RWPE1 (cell line): ENCODE measurements around the gene RNF126.
"Not testable (repeated sequence)": the region's sequence is repeated elsewhere in the genome, so short reads cannot be mapped to it uniquely, and the experiment has no call there.

ENCODE experiments used
- CTCF ChIA-PET: fragments of 350-600 bp; sonication (Branson Sonifier 250); formaldehyde crosslinking; extraction: SDS; loops from one replicate; lab custom pipeline; 2021; lab: Yijun Ruan, JAX
- POLR2A ChIA-PET: fragments of 400-600 bp; formaldehyde crosslinking; extraction: SDS; loops from one replicate; lab custom pipeline; 2020; ENCODE audit warnings: antibody characterized with exemption; ENCODE audit not compliant: low non-redundant PET; lab: Yijun Ruan, JAX
- DNase-seq: peaks from one replicate; pipeline ENCODE4 v3.0.0; 2012; ENCODE audit warnings: low spot score
- H3K27ac ChIP-seq: fragments of 450-650 bp; 2 replicates; pipeline ENCODE4 v1.5.1; 2017
- TF ChIP-seq, protein P1 (sequence below): fragments of 450-650 bp; conservative IDR thresholded peaks from 2 replicates; pipeline ENCODE4 v1.5.1; 2017; ENCODE audit warnings: low read depth, mild to moderate bottlenecking

The RNF126 gene

DNA sequence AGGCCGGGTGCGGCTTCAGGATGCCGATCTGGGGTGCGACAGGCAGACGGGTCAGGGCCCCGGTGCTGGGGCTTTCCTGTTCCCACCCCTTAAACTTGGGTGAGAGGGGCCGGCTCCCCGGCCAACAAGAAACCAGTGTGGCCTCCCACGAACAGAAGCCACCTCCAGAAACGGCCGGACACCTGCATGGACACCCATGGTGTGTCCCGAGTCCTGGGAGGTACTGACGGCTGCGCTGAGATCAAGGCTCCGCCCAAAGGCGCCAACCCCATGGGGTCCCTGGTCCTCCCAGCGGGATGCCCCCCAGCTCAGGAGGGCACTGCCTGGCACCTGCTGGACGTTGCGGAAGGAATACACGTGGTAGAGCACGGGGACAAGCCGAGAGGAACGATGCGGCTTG lies 41.2 kb downstream of the RNF126 start:
- POLR2A ChIA-PET, result no interaction called here
- CTCF ChIA-PET, result no interaction called here
- TF ChIP-seq, protein P1, sequence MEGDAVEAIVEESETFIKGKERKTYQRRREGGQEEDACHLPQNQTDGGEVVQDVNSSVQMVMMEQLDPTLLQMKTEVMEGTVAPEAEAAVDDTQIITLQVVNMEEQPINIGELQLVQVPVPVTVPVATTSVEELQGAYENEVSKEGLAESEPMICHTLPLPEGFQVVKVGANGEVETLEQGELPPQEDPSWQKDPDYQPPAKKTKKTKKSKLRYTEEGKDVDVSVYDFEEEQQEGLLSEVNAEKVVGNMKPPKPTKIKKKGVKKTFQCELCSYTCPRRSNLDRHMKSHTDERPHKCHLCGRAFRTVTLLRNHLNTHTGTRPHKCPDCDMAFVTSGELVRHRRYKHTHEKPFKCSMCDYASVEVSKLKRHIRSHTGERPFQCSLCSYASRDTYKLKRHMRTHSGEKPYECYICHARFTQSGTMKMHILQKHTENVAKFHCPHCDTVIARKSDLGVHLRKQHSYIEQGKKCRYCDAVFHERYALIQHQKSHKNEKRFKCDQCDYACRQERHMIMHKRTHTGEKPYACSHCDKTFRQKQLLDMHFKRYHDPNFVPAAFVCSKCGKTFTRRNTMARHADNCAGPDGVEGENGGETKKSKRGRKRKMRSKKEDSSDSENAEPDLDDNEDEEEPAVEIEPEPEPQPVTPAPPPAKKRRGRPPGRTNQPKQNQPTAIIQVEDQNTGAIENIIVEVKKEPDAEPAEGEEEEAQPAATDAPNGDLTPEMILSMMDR, result no peak
- DNase-seq, result no peak
- no peak overlapping the region for H3K27ac ChIP-seq

- POLR2A ChIA-PET, CTCF ChIA-PET, H3K27ac ChIP-seq, DNase-seq: not testable (repeated sequence)
Observed at GRCh38 chr19:621191-621590, 41.8 kb downstream of the RNF126 start.

GRCh38 chr19:620166-620862 lies 42.7 kb downstream of the RNF126 start:
- TF ChIP-seq, protein P1, result no peak
- ChIA-PET POLR2A (no interaction called here), CTCF (interaction anchor here (0.7 kb wide), 1 partner anchor 69 kb away, joined by 3 read pairs; no protein-coding TSS in a partner anchor)
- H3K27ac ChIP-seq, result no peak overlapping the region
- no peak for DNase-seq

DNA sequence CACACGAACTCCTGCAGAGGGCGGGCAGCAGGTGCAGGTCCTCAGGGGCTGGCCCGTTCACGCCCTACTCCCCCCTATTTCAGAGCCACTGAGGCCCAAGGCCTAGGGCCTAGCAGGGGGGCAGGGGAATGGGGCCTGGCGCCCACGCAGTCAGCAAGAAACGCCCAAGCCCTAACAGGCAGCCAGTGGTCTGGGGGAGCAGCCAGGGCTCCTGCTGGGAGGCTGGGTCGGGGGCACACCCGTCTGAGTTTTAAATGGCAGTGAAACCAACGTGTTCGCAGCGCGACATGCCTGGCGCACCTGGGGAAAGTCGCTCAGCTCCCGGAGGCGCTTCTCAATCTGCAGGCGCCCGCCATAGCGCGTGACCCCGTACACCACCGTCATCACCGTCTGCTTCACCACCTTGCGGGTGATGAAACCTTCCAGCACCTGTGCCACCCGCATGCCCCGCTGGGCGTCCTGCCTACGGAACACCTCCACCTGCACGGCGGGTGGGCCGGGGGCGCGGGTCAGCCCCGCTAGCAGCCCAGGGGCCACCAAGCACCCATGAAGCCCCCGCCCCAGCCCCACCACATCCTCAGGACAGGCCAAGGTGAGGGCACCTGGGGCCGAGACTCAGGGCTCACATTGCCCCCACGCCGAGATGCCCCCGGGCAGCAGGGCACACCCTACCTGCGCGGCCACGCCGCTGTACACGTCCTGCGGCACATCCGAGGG lies 43.6 kb downstream of the RNF126 start:
- TF ChIP-seq, protein P1, result no peak
- POLR2A ChIA-PET, result no interaction called here
- no peak overlapping the region for H3K27ac ChIP-seq
- no peak for DNase-seq
- CTCF ChIA-PET, result interaction anchor here (0.7 kb wide), 1 partner anchor 68 kb away, joined by 3 read pairs; no protein-coding TSS in a partner anchor

- TF ChIP-seq, protein P1, result no peak
- H3K27ac ChIP-seq, result no peak overlapping the region
- ChIA-PET CTCF (no interaction called here), POLR2A (no interaction called here)
- no peak for DNase-seq
Observed at GRCh38 chr19:618674-619285, 44.2 kb downstream of the RNF126 start.

DNA sequence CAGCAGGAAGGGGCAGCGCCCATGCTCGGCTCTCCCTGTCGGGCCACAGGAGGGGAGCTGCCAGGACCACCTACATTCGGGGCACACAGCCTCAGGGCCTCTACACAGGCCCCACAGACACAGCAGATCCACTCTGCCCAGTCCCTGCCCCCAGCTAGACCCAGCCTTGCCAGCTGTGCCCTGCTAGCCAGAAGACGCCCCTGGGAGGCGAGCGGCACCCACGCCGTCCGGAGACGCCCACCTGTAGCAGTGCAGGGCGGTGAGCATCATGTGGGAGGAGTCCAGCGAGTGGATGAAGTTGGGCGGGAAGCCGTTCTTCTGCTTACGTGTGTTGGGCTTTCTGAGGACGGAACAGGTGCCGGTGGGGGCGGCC lies 44.8 kb downstream of the RNF126 start:
- H3K27ac ChIP-seq, result no peak overlapping the region
- POLR2A ChIA-PET, result no interaction called here
- DNase-seq, result no peak
- TF ChIP-seq, protein P1, result no peak
- CTCF ChIA-PET, result no interaction called here
